ENCODE measurements around the gene SLC24A5. TPM values are rescaled to one million over a fixed set of nuclear protein-coding genes. Genes with fewer than 3 reads are reported as not detected.

The SLC24A5 gene
- total and polyA plus RNA-seq, 2 donors (not counting 3 experiments of a cell fraction or from before 2014, with no cell fraction given): not detected

DNA sequence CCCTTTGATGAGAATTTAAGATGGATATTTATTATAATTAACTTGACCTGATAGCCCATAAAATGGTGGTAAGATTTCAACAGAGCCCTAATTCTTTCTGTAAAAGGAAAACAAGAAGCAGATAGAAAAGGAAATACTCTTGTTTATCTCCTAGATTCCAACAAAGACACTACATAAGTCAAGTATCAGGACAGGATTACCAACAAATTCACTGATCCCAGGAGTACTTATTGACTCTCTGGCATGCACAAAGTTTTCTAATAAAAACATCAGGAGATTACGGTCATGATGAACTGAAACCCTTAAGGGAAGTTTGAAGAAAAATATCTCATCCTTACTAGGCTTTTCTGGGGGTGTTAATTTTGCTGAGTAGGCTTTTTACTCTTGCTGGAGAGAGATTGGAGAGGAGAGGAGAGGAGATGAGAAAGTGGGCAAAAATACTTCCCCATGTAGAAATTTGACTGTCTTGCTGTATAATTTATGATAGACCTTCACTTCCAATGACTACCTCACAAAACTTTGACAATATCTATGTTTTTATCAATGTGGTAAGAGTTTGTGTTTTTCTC is 43.1 kb upstream of the SLC24A5 start:
- H3K4me3 ChIP-seq (replicated peaks in 1 of 3; ENCODE audit: insufficient read depth in 1 of 3, low read depth in 1 of 3, low read length in 3 of 3): no peak overlapping the region
- H3K79me2 ChIP-seq (ENCODE audit: control insufficient read depth, insufficient read depth, low read length): no peaks in the 10 kb centered on the region
- H4K20me1 ChIP-seq (replicated peaks; ENCODE audit: control insufficient read depth, extremely low read depth, insufficient read depth, low read length): no peaks in the 10 kb centered on the region
- H3K4me2 ChIP-seq (ENCODE audit: insufficient read depth, low read length): no peak overlapping the region
- H3K36me3 ChIP-seq (ENCODE audit: control insufficient read depth in 2 of 2, extremely low read depth in 1 of 2, insufficient read depth in 2 of 2, low read length in 2 of 2): no peaks in the 10 kb centered on the region
- dilution Hi-C loops (cut with MboI; ENCODE audit: extremely low pct_ligation_motif_present, low sequenced_read_pairs): no loop called here
- no peaks in the 10 kb centered on the region for H3K4me1 ChIP-seq (ENCODE audit: control insufficient read depth, extremely low read depth, insufficient read depth, low read length)
- peaks cover 3% of the 10 kb centered on the region in 2 experiments for H3K27me3 ChIP-seq (ENCODE audit: control insufficient read depth in 2 of 2, insufficient read depth in 2 of 2, low read length in 2 of 2)
- no peak overlapping the region for H2AFZ ChIP-seq (ENCODE audit: low read depth, low read length)
- intact Hi-C loops (cut with micrococcal nuclease): no loop called here
- H3K9ac ChIP-seq (replicated peaks; ENCODE audit: extremely low read depth, insufficient read depth, low read length): no peak overlapping the region
- POLR2A ChIA-PET: no interaction called here
- no peak overlapping the region for H3K27ac ChIP-seq (ENCODE audit: insufficient read depth, low read depth, low read length)
- CTCF ChIA-PET: no interaction called here
- H3K9me3 ChIP-seq (replicated peaks; ENCODE audit: control insufficient read depth, insufficient read depth, low read length): no peaks in the 10 kb centered on the region
- no TSS peak for BruUV-seq (replicated peaks)
- H3K9me1 ChIP-seq (replicated peaks; ENCODE audit: control insufficient read depth, extremely low read depth, insufficient read depth, low read length): no peaks in the 10 kb centered on the region
- TF ChIP-seq, protein P1, sequence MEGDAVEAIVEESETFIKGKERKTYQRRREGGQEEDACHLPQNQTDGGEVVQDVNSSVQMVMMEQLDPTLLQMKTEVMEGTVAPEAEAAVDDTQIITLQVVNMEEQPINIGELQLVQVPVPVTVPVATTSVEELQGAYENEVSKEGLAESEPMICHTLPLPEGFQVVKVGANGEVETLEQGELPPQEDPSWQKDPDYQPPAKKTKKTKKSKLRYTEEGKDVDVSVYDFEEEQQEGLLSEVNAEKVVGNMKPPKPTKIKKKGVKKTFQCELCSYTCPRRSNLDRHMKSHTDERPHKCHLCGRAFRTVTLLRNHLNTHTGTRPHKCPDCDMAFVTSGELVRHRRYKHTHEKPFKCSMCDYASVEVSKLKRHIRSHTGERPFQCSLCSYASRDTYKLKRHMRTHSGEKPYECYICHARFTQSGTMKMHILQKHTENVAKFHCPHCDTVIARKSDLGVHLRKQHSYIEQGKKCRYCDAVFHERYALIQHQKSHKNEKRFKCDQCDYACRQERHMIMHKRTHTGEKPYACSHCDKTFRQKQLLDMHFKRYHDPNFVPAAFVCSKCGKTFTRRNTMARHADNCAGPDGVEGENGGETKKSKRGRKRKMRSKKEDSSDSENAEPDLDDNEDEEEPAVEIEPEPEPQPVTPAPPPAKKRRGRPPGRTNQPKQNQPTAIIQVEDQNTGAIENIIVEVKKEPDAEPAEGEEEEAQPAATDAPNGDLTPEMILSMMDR (IDR thresholded peaks at IDR 0.05; ENCODE audit: extremely low read depth in 1 of 2, insufficient read depth in 1 of 2, low read depth in 1 of 2, low read length in 2 of 2): no peak
- TF ChIP-seq JUN (IDR thresholded peaks at IDR 0.05; ENCODE audit: borderline replicate concordance, insufficient read depth, insufficient read length, low read depth): no peak
- TF ChIP-seq, protein P2, sequence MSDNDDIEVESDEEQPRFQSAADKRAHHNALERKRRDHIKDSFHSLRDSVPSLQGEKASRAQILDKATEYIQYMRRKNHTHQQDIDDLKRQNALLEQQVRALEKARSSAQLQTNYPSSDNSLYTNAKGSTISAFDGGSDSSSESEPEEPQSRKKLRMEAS (IDR thresholded peaks at IDR 0.05; ENCODE audit: insufficient read depth, insufficient read length): no peak
- TF ChIP-seq GATA2 (IDR thresholded peaks at IDR 0.05; ENCODE audit: insufficient read depth, insufficient read length, low read depth, low read length): no peak
- no peak for TF ChIP-seq POLR2AphosphoS5 (IDR thresholded peaks at IDR 0.05; ENCODE audit: insufficient read depth, low read depth, low read length)
- TF ChIP-seq FOS (IDR thresholded peaks at IDR 0.05; ENCODE audit: borderline replicate concordance, insufficient read depth, low read length): no peak
- no peak for TF ChIP-seq POLR2A (IDR thresholded peaks at IDR 0.05; ENCODE audit: low read depth, low read length)
- no peak for TF ChIP-seq MYC (IDR thresholded peaks at IDR 0.05; ENCODE audit: low read depth, low read length)
- TF ChIP-seq EZH2 (IDR thresholded peaks at IDR 0.05; ENCODE audit: borderline replicate concordance, low read depth, low read length, severe bottlenecking): no peak
- no peak for FAIRE-seq
- no peak for DNase-seq (ENCODE audit: low read depth, low spot score)

Measured in endothelial cell of umbilical vein (primary cell).